Kidney (tissue), 14 donors: ENCODE data around the gene FAM107B. TPM values are rescaled to one million over a fixed set of nuclear protein-coding genes. Genes with fewer than 3 reads are reported as not detected.
A peak's percentile ranks its signal among the peaks of the same experiment; 100 is the strongest.

Source experiments
- DNase-seq, 5 donors: peaks; one replicate each; pipeline ENCODE4 v3.0.0-alpha.2; 2013 to 2020
- FAIRE-seq: peaks from 2 replicates; lab custom pipeline; 2012; peaks lifted over from hg19 to GRCh38; lab: Jason Lieb, UNC
- H3K27ac ChIP-seq, 2 donors: one replicate each; pipeline ENCODE4 v1.7.0; 2013; ENCODE audit warnings: low read depth in 2 of 2, low read length in 2 of 2, inconsistent platforms in 1 of 2
- H3K27me3 ChIP-seq: one replicate; pipeline ENCODE4 v1.7.1; 2013; ENCODE audit warnings: low read length, inconsistent platforms; ENCODE audit not compliant: control insufficient read depth, insufficient read depth
- H3K36me3 ChIP-seq, 3 donors: one replicate each; pipeline versions ENCODE4 v1.7.0 to v1.7.1; 2013; ENCODE audit warnings: low read length in 3 of 3, control low read depth in 1 of 3, inconsistent platforms in 1 of 3; ENCODE audit not compliant: insufficient read depth in 3 of 3, control insufficient read depth in 2 of 3
- H3K4me1 ChIP-seq, 3 donors: one replicate each; pipeline versions ENCODE4 v1.7.0 to v1.7.1; 2013; ENCODE audit warnings: low read length in 3 of 3, inconsistent platforms in 1 of 3, low read depth in 1 of 3; ENCODE audit not compliant: control insufficient read depth in 2 of 3, insufficient read depth in 2 of 3
- H3K4me3 ChIP-seq, 3 donors: one replicate each; pipeline versions ENCODE4 v1.7.0 to v1.8.1; 2013; ENCODE audit warnings: low read length in 3 of 3, control low read depth in 1 of 3, inconsistent platforms in 1 of 3
- H3K9ac ChIP-seq, 3 donors: one replicate each; pipeline versions ENCODE4 v1.7.0 to v1.7.1; 2013; ENCODE audit warnings: low read length in 3 of 3, control low read depth in 1 of 3, inconsistent platforms in 1 of 3
- H3K9me3 ChIP-seq, 3 donors: one replicate each; pipeline versions ENCODE4 v1.7.0 to v1.7.1; 2013; ENCODE audit warnings: low read length in 3 of 3, control low read depth in 1 of 3, inconsistent platforms in 1 of 3; ENCODE audit not compliant: control insufficient read depth in 2 of 3, insufficient read depth in 1 of 3
- intact Hi-C: fragments of 100-400 bp; cut with DNase I; formaldehyde crosslinking; loops from one replicate; pipeline ENCODE4 v1.11.1; 2022
- polyA plus RNA-seq: library from polyadenylated mRNA; stranded (reverse); fragments of 350-450 nt; fragmentation: Illumina TruSeq; extraction: RNeasy Lipid Tissue Mini Kit (QIAGEN cat#74804); gene quantifications from one replicate; pipeline ENCODE4 v1.2.3, GENCODE V29; 2014; ENCODE audit warnings: low read depth, low replicate concordance; ENCODE audit not compliant: insufficient read depth
- total RNA-seq: library from RNA; stranded (reverse); fragmentation: NEBNext Ultra II Directional; extraction: Animal tissue kit (Norgen Biotek cat#: 25700); gene quantifications from one replicate; pipeline ENCODE4 v1.2.1, GENCODE V29; 2021
- TF ChIP-seq, protein P1 (sequence below): IDR thresholded peaks from 3 replicates; pipeline ENCODE4 v1.5.1; 2012; ENCODE audit warnings: mild to moderate bottlenecking, moderate library complexity, borderline replicate concordance; ENCODE audit not compliant: insufficient read depth; ENCODE audit errors: extremely low read depth
- donor health status: control.
- donor health status: control.
- donor health status: control.
- donor health status: control.
- donor health status: control.
- donor health status: DM: yes; HTN: yes; CAD: no.
- donor health status: Normal renal cell carcinoma (clear cell type).

Gene FAM107B
- total and polyA plus RNA-seq, 2 donors from 2014 or later, result 105 to 122 TPM

- FAIRE-seq (no peak), DNase-seq (no peak)
- Histone ChIP-seq H3K27ac (peak overlapping the region in 1 of 2 donors; percentile 20), H3K36me3 (no peaks in the 10 kb centered on the region), H3K4me1 (peaks cover 0 to 28% (median 13%) of the 10 kb centered on the region in 3 donors), H3K9ac (no peak overlapping the region), H3K27me3 (no peaks in the 10 kb centered on the region), H3K9me3 (no peaks in the 10 kb centered on the region), H3K4me3 (no peak overlapping the region)
- intact Hi-C loops, result no loop called here
- TF ChIP-seq, protein P1, sequence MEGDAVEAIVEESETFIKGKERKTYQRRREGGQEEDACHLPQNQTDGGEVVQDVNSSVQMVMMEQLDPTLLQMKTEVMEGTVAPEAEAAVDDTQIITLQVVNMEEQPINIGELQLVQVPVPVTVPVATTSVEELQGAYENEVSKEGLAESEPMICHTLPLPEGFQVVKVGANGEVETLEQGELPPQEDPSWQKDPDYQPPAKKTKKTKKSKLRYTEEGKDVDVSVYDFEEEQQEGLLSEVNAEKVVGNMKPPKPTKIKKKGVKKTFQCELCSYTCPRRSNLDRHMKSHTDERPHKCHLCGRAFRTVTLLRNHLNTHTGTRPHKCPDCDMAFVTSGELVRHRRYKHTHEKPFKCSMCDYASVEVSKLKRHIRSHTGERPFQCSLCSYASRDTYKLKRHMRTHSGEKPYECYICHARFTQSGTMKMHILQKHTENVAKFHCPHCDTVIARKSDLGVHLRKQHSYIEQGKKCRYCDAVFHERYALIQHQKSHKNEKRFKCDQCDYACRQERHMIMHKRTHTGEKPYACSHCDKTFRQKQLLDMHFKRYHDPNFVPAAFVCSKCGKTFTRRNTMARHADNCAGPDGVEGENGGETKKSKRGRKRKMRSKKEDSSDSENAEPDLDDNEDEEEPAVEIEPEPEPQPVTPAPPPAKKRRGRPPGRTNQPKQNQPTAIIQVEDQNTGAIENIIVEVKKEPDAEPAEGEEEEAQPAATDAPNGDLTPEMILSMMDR, result no peak
Measured at GRCh38 chr10:14608381-14609001, 166.2 kb downstream of the FAM107B start.

DNA sequence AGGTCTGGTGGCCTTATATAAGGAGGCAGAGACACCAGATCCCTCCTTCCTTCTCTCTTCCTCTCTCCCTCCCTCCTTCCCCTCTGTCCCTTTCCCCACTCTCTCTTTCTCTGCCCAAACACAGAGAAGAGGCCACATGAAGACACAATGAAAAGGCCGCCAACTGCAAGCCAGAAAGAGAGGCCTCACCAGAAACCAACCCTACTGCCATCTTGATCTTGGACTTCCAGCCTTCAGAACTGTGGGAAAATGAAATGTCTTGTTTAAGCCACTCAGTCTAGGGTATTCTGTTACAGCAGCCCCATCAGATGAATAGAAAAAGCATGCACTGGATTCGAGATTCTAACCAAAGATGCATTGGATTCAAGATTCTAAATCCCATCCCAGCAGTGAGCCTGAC, 168.1 kb downstream of the FAM107B start:
- DNase-seq (no peak), FAIRE-seq (no peak)
- Histone ChIP-seq H3K9me3 (no peaks in the 10 kb centered on the region), H3K9ac (no peak overlapping the region), H3K4me3 (no peak overlapping the region), H3K27ac (no peak overlapping the region), H3K36me3 (no peaks in the 10 kb centered on the region), H3K4me1 (peaks cover 0 to 31% (median 12%) of the 10 kb centered on the region in 3 donors), H3K27me3 (no peaks in the 10 kb centered on the region)
- intact Hi-C loops, result no loop called here
- TF ChIP-seq, protein P1, result no peak

DNA sequence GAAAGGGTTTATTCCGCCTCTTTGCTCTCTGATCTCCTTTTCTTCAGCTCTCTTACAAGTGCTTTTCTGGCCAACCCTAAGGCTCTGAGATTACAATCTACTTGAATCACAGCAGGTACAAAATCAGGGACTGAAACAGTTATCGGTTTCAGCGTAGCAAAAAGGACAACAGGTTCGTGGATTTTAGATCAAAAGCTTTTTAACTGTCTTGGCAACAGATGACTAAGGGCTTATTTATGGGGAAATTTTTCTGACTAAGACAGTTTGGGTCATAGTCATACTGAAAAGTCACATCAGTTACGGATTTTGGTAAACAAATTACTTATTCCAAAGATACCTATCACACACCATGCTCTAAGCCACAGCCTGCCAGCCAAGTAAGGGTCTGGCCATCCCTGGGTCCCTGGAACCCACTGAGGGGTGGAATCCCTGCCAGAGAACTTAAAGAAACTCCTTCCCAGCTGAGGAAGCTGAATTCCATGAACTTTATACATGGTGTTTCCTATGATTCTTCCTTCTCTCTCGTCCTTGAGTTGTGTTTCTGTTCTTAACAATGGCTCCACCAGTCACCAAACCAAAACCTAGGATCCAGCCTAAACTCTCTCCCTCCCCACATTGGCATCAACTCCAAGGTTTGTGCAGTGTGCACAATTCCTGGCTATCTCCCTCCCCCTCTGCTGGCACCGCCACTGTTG, 169.3 kb downstream of the FAM107B start:
- H3K4me1 ChIP-seq, result peaks cover 0 to 26% (median 21%) of the 10 kb centered on the region in 3 donors
- peak in 1 of 5 donors; percentile 41 for DNase-seq
- no peaks in the 10 kb centered on the region for H3K9me3 ChIP-seq
- H3K27ac ChIP-seq, result peak overlapping the region in 1 of 2 donors; percentile 91
- TF ChIP-seq, protein P1, result no peak
- peaks cover 0 to 5% (median 0%) of the 10 kb centered on the region in 3 donors for H3K36me3 ChIP-seq
- FAIRE-seq, result no peak
- no peaks in the 10 kb centered on the region for H3K27me3 ChIP-seq
- peak overlapping the region in 2 of 3 donors; percentile 63 to 85 for H3K9ac ChIP-seq
- H3K4me3 ChIP-seq, result peak overlapping the region in 2 of 3 donors; percentile 65 to 82
- intact Hi-C loops, result no loop called here
